WTC11 (cell line): ENCODE measurements around the gene GLRA2.

Experiments used
- CREB1 ChIP-seq: sonication (generic); formaldehyde crosslinking; IDR thresholded peaks from 2 replicates; pipeline ENCODE4 v1.8.0; 2023; ENCODE audit warnings: mild to moderate bottlenecking, missing genetic modification reagents
- TF ChIP-seq, protein P1 (sequence below): fragments of 200-600 bp; IDR thresholded peaks from 2 replicates; pipeline ENCODE4 v1.8.0; 2022; ENCODE audit warnings: antibody characterized with exemption
- TF ChIP-seq, protein P2 (sequence below): sonication (generic); formaldehyde crosslinking; IDR thresholded peaks from 2 replicates; pipeline ENCODE4 v1.8.1; 2023; ENCODE audit warnings: mild to moderate bottlenecking, missing genetic modification reagents, borderline replicate concordance

DNA sequence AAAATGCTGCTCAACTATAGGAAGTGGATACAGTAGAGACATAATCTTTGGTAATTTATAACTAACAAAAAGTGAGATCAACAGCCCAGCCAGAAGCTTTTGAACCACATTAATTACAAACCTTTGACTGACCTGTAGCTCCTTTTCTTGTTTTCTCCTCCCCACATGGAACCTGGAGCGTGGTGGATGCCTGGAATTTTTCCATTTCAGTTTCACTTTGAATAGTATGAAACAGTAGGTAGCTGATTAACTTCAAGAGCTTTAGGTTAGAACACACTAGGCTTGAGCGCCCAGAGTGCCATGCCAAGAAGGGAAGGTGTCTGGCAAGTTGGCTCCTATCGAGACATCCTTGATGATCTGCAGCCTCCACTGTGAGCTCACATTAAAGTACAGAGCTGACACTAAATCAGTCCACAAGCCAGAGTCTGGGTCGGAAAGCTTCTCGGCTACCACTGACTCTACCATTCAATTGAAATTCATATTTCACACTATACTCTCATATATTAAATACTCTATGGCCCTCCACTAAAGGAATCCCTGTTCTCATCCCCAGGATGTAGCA is 143.4 kb downstream of the GLRA2 start:
- TF ChIP-seq, protein P1, sequence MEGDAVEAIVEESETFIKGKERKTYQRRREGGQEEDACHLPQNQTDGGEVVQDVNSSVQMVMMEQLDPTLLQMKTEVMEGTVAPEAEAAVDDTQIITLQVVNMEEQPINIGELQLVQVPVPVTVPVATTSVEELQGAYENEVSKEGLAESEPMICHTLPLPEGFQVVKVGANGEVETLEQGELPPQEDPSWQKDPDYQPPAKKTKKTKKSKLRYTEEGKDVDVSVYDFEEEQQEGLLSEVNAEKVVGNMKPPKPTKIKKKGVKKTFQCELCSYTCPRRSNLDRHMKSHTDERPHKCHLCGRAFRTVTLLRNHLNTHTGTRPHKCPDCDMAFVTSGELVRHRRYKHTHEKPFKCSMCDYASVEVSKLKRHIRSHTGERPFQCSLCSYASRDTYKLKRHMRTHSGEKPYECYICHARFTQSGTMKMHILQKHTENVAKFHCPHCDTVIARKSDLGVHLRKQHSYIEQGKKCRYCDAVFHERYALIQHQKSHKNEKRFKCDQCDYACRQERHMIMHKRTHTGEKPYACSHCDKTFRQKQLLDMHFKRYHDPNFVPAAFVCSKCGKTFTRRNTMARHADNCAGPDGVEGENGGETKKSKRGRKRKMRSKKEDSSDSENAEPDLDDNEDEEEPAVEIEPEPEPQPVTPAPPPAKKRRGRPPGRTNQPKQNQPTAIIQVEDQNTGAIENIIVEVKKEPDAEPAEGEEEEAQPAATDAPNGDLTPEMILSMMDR = no peak
- TF ChIP-seq, protein P2, sequence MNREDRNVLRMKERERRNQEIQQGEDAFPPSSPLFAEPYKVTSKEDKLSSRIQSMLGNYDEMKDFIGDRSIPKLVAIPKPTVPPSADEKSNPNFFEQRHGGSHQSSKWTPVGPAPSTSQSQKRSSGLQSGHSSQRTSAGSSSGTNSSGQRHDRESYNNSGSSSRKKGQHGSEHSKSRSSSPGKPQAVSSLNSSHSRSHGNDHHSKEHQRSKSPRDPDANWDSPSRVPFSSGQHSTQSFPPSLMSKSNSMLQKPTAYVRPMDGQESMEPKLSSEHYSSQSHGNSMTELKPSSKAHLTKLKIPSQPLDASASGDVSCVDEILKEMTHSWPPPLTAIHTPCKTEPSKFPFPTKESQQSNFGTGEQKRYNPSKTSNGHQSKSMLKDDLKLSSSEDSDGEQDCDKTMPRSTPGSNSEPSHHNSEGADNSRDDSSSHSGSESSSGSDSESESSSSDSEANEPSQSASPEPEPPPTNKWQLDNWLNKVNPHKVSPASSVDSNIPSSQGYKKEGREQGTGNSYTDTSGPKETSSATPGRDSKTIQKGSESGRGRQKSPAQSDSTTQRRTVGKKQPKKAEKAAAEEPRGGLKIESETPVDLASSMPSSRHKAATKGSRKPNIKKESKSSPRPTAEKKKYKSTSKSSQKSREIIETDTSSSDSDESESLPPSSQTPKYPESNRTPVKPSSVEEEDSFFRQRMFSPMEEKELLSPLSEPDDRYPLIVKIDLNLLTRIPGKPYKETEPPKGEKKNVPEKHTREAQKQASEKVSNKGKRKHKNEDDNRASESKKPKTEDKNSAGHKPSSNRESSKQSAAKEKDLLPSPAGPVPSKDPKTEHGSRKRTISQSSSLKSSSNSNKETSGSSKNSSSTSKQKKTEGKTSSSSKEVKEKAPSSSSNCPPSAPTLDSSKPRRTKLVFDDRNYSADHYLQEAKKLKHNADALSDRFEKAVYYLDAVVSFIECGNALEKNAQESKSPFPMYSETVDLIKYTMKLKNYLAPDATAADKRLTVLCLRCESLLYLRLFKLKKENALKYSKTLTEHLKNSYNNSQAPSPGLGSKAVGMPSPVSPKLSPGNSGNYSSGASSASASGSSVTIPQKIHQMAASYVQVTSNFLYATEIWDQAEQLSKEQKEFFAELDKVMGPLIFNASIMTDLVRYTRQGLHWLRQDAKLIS (CRISPR knock-in tag) = no peak
- no peak for TF ChIP-seq CREB1 (CRISPR knock-in tag)
